Fibroblast of lung (primary cell): ENCODE data around the gene LTK.

Experiments used
- CTCF ChIP-seq, 2 donors: IDR thresholded peaks in 1 of 2; conservative IDR thresholded peaks in 1 of 2; 1 replicate in 1 of 2; 2 replicates in 1 of 2; pipeline ENCODE4 v1.5.1; 2011 to 2012; ENCODE audit warnings: low read length in 2 of 2, control low read depth in 1 of 2, inconsistent platforms in 1 of 2, low read depth in 1 of 2, mild to moderate bottlenecking in 1 of 2
- EZH2 ChIP-seq: IDR thresholded peaks from 2 replicates; pipeline ENCODE4 v1.5.1; 2012; ENCODE audit warnings: low read length, control low read depth, mild to moderate bottlenecking; ENCODE audit errors: missing control alignments

GRCh38 chr15:41487802-41488201, 25.8 kb downstream of the LTK start:
- no peak for TF ChIP-seq CTCF (conservative IDR thresholded peaks at IDR 0.05 in 1 of 2, IDR thresholded peaks at IDR 0.05 in 1 of 2; ENCODE audit: low read depth in 1 of 2, low read length in 2 of 2)
- no peak for TF ChIP-seq EZH2
